GM04504 (cell line): ENCODE results near the gene NXNL1.
"Not testable (repeated sequence)": the region's sequence is repeated elsewhere in the genome, so short reads cannot be mapped to it uniquely, and the experiment has no call there.

Experiments
- DNase-seq: peaks from one replicate; pipeline ENCODE4 v3.0.0-alpha.2; 2012; ENCODE audit warnings: low read depth

The NXNL1 gene

GRCh38 chr19:17460372-17461230 is at the start of gene NXNL1:
Gene NXNL1 (minus strand): TSS chr19:17460926. CDS start chr19:17460869, 57 bp downstream.
- no peak for DNase-seq

GRCh38 chr19:17508558-17508933 is 47.8 kb upstream of the NXNL1 start:
- DNase-seq: not testable (repeated sequence)

GRCh38 chr19:17506745-17507144 is 46.0 kb upstream of the NXNL1 start:
- no peak for DNase-seq

- no peak for DNase-seq
Observed at GRCh38 chr19:17505223-17505622, 44.5 kb upstream of the NXNL1 start.

- DNase-seq: no peak
Observed at GRCh38 chr19:17504456-17504855, 43.7 kb upstream of the NXNL1 start.

- no peak for DNase-seq
Observed at GRCh38 chr19:17504030-17504429, 43.3 kb upstream of the NXNL1 start.

- DNase-seq: no peak
Observed at GRCh38 chr19:17503240-17503639, 42.5 kb upstream of the NXNL1 start.

- no peak for DNase-seq
Observed at GRCh38 chr19:17500447-17501198, 39.9 kb upstream of the NXNL1 start.

- DNase-seq: no peak
Observed at GRCh38 chr19:17499648-17500446, 39.1 kb upstream of the NXNL1 start.

- DNase-seq: not testable (repeated sequence)
Observed at GRCh38 chr19:17499025-17499424, 38.3 kb upstream of the NXNL1 start.

GRCh38 chr19:17497149-17497798 is 36.5 kb upstream of the NXNL1 start:
- DNase-seq: no peak

GRCh38 chr19:17496337-17496997 is 35.7 kb upstream of the NXNL1 start:
- DNase-seq: no peak

- DNase-seq: no peak
Observed at GRCh38 chr19:17495639-17496296, 35.0 kb upstream of the NXNL1 start.

- no peak for DNase-seq
Observed at GRCh38 chr19:17491287-17491686, 30.6 kb upstream of the NXNL1 start.

- DNase-seq: no peak
Observed at GRCh38 chr19:17490411-17490810, 29.7 kb upstream of the NXNL1 start.

- DNase-seq: no peak
Observed at GRCh38 chr19:17489392-17490030, 28.8 kb upstream of the NXNL1 start.

GRCh38 chr19:17488593-17489391 is 28.1 kb upstream of the NXNL1 start:
- DNase-seq: no peak

- no peak for DNase-seq
Observed at GRCh38 chr19:17487284-17488121, 26.8 kb upstream of the NXNL1 start.
